Measurements from ENCODE around the gene MAP3K8. TPM values are rescaled to one million over a fixed set of nuclear protein-coding genes. Genes with fewer than 3 reads are reported as not detected.
"Not testable (repeated sequence)": the region's sequence is repeated elsewhere in the genome, so short reads cannot be mapped to it uniquely, and the experiment has no call there.

Gene MAP3K8
- total RNA-seq, 2 experiments from 2014 or later: 36.5 to 40.6 TPM

DNA sequence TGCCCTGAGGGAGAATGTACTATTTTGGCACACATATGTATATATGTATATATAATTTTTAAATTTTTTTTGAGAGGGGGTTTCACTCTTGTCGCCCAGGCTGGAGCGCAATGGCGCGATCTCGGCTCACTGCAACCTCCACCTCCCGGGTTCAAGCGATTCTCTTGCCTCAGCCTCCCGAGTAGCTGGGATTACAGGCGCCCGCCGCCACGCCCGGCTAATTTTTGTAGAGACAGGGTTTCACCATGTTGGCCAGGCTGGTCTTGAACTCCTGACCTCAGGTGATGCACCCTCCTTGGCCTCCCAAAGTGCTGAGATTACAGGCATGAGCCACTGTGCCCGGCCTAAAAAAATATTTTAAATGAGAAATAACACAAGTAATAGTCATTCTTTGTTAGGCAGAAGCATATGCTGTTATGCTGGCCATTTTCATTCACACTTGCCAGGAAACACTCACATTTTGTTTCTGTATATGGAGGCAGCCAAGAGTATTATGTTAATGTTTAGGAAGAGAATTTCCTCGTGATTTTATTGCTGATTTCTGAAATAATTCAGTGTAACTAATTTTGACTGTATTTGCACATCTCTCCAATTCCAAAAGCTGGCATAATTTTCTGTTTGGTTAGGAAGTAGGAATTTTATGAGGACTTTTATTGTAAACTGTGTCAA, 1.6 kb downstream of the MAP3K8 start:
- intact Hi-C loops (cut with micrococcal nuclease): loop anchor here (1.0 kb wide), 1 partner anchor 7 kb away; no protein-coding TSS in a partner anchor
- CTCF ChIA-PET: interaction anchor here (0.7 to 3.7 kb wide), 4 partner anchors 12 to 16 kb away, joined by 3 to 18 read pairs (median 4); no protein-coding TSS in a partner anchor
- POLR2A ChIA-PET: interaction anchor here (0.7 to 3.3 kb wide), 5 partner anchors 16 to 94 kb away, joined by 3 to 20 read pairs (median 16); no protein-coding TSS in a partner anchor
- Mint-ChIP-seq H3K4me1 (ENCODE audit: low read depth) (peaks cover 60% of the 10 kb centered on the region), H3K4me3 (peak overlapping the region; percentile 92), H3K27ac (peak overlapping the region; percentile 95), H3K36me3 (peaks cover 49% of the 10 kb centered on the region)
- peak; percentile 35 for DNase-seq
- H3K27me3 Mint-ChIP-seq, H3K9me3 Mint-ChIP-seq: not testable (repeated sequence)

DNA sequence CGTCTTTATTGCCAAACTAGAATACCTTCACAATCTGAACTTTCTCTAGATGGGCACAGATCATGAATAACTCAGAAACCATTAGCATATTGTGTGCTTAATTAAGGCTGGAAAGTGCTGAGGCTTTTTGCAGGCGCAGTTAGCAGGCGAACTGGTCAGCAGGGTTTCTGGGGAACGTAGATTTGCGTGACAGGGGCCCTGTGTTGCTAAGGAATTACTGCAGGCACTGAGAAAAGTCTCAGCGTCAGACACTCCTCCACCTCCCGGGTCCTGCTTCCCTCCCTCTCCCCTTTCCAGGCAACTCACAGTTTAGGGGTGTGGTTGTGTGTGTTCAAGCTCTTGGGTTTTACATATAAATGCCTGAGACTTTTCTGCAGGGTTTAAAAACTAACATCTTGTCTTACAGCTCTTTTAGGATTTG, 2.2 kb downstream of the MAP3K8 start:
- ChIA-PET POLR2A (interaction anchor here (0.7 to 3.3 kb wide), 5 partner anchors 16 to 93 kb away, joined by 3 to 20 read pairs (median 3); no protein-coding TSS in a partner anchor), CTCF (interaction anchor here (0.7 to 2.8 kb wide), 5 partner anchors 15 to 155 kb away, joined by 3 to 15 read pairs (median 4); partner anchors contain the start of gene MTPAP)
- Mint-ChIP-seq H3K27ac (peak overlapping the region; percentile 95), H3K36me3 (peaks cover 52% of the 10 kb centered on the region), H3K4me1 (ENCODE audit: low read depth) (peaks cover 61% of the 10 kb centered on the region), H3K9me3 (no peaks in the 10 kb centered on the region), H3K27me3 (no peaks in the 10 kb centered on the region), H3K4me3 (peak overlapping the region; percentile 92)
- peak; percentile 42 for DNase-seq
- intact Hi-C loops (cut with micrococcal nuclease): loop anchor here (1.0 kb wide), 1 partner anchor 8 kb away; no protein-coding TSS in a partner anchor

DNA sequence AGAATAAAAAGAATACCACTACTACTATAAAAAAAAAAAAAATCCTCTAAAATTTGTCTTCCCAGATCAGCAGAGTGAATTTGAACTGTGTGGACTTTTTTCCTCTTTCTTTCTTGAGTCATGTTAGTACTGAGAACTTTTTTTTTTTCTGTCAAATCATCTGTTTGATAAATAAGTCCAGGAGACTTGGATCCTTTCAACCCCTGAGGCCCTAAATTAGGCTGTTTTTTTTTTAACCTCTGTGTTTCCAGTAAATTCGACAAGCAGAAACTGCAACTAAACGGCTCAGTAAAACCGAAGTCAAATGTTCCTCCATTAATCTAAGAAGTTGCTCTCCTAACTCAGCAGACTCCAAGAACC, 2.7 kb downstream of the MAP3K8 start:
- H3K9me3 Mint-ChIP-seq: no peaks in the 10 kb centered on the region
- H3K4me3 Mint-ChIP-seq: peak overlapping the region; percentile 92
- H3K36me3 Mint-ChIP-seq: peaks cover 53% of the 10 kb centered on the region
- peaks cover 58% of the 10 kb centered on the region for H3K4me1 Mint-ChIP-seq (ENCODE audit: low read depth)
- H3K27ac Mint-ChIP-seq: peak overlapping the region; percentile 95
- intact Hi-C loops (cut with micrococcal nuclease): loop anchor here (1.0 kb wide), 6 partner anchors 8 to 246 kb away; no protein-coding TSS in a partner anchor
- POLR2A ChIA-PET: interaction anchor here (0.8 to 3.3 kb wide), 8 partner anchors 11 to 104 kb away, joined by 3 to 21 read pairs (median 4); no protein-coding TSS in a partner anchor
- CTCF ChIA-PET: interaction anchor here (0.7 to 2.8 kb wide), 9 partner anchors 10 to 155 kb away, joined by 3 to 15 read pairs (median 4); partner anchors contain the start of gene MTPAP
- H3K27me3 Mint-ChIP-seq: no peaks in the 10 kb centered on the region
- no peak for DNase-seq

DNA sequence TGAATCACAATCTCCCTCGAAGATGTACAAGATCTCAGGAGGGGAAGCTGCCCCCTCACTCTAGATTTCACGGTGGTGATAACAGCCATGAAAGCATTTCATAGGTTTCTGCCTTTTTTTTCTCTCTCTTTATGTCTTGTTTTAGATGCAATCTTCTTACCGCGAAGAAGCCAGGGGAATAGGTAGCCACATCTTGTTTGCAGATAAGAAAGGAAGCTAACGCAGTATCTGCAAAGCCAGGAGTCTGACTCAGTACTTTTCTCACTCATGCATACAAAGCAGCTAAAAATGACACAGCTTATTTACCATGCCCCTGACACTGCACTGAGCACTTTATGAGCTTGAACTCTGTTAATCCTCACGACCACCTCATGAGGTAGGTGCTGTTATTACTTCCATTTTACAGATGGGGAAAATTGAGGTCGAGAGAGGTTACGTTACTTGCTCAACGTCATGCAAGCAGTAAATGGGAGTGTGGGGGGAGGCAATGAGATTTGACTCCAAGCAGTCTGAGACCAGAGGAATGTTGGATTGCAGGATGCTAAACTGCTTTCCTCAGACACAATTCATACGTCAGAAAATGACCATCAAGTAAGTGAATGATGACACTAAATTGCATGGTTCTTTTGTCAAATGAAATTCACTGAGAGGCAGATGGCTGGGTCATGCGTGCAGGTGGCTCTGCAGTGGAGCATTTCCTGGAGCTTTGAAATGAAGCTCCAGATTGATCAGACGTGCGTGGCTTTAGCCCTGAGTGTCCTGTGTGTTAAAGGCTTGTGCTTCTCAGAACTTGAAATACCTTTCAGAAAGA, 3.3 kb downstream of the MAP3K8 start:
- ChIA-PET CTCF (interaction anchor here (0.8 to 2.8 kb wide), 11 partner anchors 10 to 202 kb away, joined by 3 to 15 read pairs (median 4); partner anchors contain the start of gene MTPAP), POLR2A (interaction anchor here (0.7 to 3.3 kb wide), 12 partner anchors 10 to 264 kb away, joined by 3 to 21 read pairs (median 4); no protein-coding TSS in a partner anchor)
- peaks cover 59% of the 10 kb centered on the region for H3K36me3 Mint-ChIP-seq
- peak; percentile 71 for DNase-seq
- H3K27me3 Mint-ChIP-seq: no peaks in the 10 kb centered on the region
- H3K9me3 Mint-ChIP-seq: no peaks in the 10 kb centered on the region
- intact Hi-C loops (cut with micrococcal nuclease): loop anchor here (1.0 kb wide), 5 partner anchors 10 to 245 kb away; no protein-coding TSS in a partner anchor
- H3K4me3 Mint-ChIP-seq: peak overlapping the region; percentile 92
- peaks cover 64% of the 10 kb centered on the region for H3K4me1 Mint-ChIP-seq (ENCODE audit: low read depth)
- H3K27ac Mint-ChIP-seq: peak overlapping the region; percentile 95

GRCh38 chr10:30438021-30438850, 4.3 kb downstream of the MAP3K8 start:
- peaks cover 57% of the 10 kb centered on the region for H3K4me1 Mint-ChIP-seq (ENCODE audit: low read depth)
- peaks cover 67% of the 10 kb centered on the region for H3K36me3 Mint-ChIP-seq
- H3K9me3 Mint-ChIP-seq: no peaks in the 10 kb centered on the region
- peak overlapping the region; percentile 92 for H3K4me3 Mint-ChIP-seq
- H3K27me3 Mint-ChIP-seq: no peaks in the 10 kb centered on the region
- POLR2A ChIA-PET: interaction anchor here (1.0 to 3.3 kb wide), 8 partner anchors 9 to 263 kb away, joined by 3 to 21 read pairs (median 6); no protein-coding TSS in a partner anchor
- CTCF ChIA-PET: interaction anchor here (0.7 to 2.8 kb wide), 10 partner anchors 9 to 201 kb away, joined by 3 to 15 read pairs (median 6); partner anchors contain the start of gene MTPAP
- DNase-seq: no peak
- peak overlapping the region; percentile 95 for H3K27ac Mint-ChIP-seq
- intact Hi-C loops (cut with micrococcal nuclease): no loop called here

- intact Hi-C loops (cut with micrococcal nuclease): no loop called here
- CTCF ChIA-PET: interaction anchor here (0.6 to 0.9 kb wide), 3 partner anchors 21 to 231 kb away, joined by 3 to 4 read pairs (median 3); no protein-coding TSS in a partner anchor
- H3K27ac Mint-ChIP-seq: no peak overlapping the region
- H3K9me3 Mint-ChIP-seq: no peaks in the 10 kb centered on the region
- H3K4me1 Mint-ChIP-seq (ENCODE audit: low read depth): peaks cover 56% of the 10 kb centered on the region
- H3K27me3 Mint-ChIP-seq: no peaks in the 10 kb centered on the region
- no peak for DNase-seq
- POLR2A ChIA-PET: no interaction called here
- peaks cover 68% of the 10 kb centered on the region for H3K36me3 Mint-ChIP-seq
- no peak overlapping the region for H3K4me3 Mint-ChIP-seq
These were observed 5.9 kb downstream of the MAP3K8 start for GRCh38 chr10:30439931-30440330.

- POLR2A ChIA-PET: interaction anchor here (0.7 kb wide), 1 partner anchor 8 kb away, joined by 3 read pairs; the partner anchor contains the start of gene MAP3K8
- Mint-ChIP-seq H3K9me3 (no peaks in the 10 kb centered on the region), H3K4me3 (no peak overlapping the region), H3K27ac (no peak overlapping the region), H3K27me3 (no peaks in the 10 kb centered on the region), H3K36me3 (peaks cover 57% of the 10 kb centered on the region), H3K4me1 (ENCODE audit: low read depth) (peaks cover 48% of the 10 kb centered on the region)
- no peak for DNase-seq
- intact Hi-C loops (cut with micrococcal nuclease): no loop called here
- CTCF ChIA-PET: no interaction called here
These were observed 8.1 kb downstream of the MAP3K8 start for GRCh38 chr10:30442019-30442606.

DNA sequence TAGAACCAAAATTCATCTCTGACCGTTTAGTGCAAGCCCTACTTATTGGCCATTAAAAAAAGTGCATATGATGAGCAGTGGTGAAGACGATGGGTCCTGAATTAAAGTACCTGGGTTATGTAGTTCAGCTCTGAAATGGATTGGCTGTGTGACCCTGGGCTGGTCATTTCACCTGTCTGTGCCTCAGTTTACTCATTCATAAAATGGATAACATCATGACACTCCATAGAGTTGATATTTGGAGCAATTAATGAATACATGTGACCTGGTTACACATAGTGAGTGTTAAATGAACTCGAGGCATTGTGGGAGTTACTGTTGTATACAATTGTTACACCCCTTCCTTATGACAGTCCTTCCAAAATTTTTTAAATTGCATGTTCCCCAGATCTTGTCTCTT, 9.1 kb downstream of the MAP3K8 start:
- Mint-ChIP-seq H3K27ac (no peak overlapping the region), H3K27me3 (no peaks in the 10 kb centered on the region), H3K36me3 (peaks cover 56% of the 10 kb centered on the region), H3K4me1 (ENCODE audit: low read depth) (peaks cover 44% of the 10 kb centered on the region), H3K9me3 (no peaks in the 10 kb centered on the region), H3K4me3 (no peak overlapping the region)
- DNase-seq: no peak
- CTCF ChIA-PET: no interaction called here
- intact Hi-C loops (cut with micrococcal nuclease): no loop called here
- POLR2A ChIA-PET: interaction anchor here (0.7 kb wide), 1 partner anchor 9 kb away, joined by 3 read pairs; the partner anchor contains the start of gene MAP3K8

- intact Hi-C loops (cut with micrococcal nuclease): loop anchor here (5.0 kb wide), 1 partner anchor 33 kb away; no protein-coding TSS in a partner anchor
- H3K36me3 Mint-ChIP-seq: peaks cover 56% of the 10 kb centered on the region
- ChIA-PET CTCF (interaction anchor here (0.8 kb wide), 1 partner anchor 54 kb away, joined by 3 read pairs; no protein-coding TSS in a partner anchor), POLR2A (interaction anchor here (0.8 kb wide), 1 partner anchor 64 kb away, joined by 3 read pairs; no protein-coding TSS in a partner anchor)
- no peaks in the 10 kb centered on the region for H3K9me3 Mint-ChIP-seq
- H3K27me3 Mint-ChIP-seq: no peaks in the 10 kb centered on the region
- H3K27ac Mint-ChIP-seq: no peak overlapping the region
- DNase-seq: no peak
- peaks cover 25% of the 10 kb centered on the region for H3K4me1 Mint-ChIP-seq (ENCODE audit: low read depth)
- H3K4me3 Mint-ChIP-seq: no peak overlapping the region
These were observed 11.7 kb downstream of the MAP3K8 start for GRCh38 chr10:30445711-30446110.

DNA sequence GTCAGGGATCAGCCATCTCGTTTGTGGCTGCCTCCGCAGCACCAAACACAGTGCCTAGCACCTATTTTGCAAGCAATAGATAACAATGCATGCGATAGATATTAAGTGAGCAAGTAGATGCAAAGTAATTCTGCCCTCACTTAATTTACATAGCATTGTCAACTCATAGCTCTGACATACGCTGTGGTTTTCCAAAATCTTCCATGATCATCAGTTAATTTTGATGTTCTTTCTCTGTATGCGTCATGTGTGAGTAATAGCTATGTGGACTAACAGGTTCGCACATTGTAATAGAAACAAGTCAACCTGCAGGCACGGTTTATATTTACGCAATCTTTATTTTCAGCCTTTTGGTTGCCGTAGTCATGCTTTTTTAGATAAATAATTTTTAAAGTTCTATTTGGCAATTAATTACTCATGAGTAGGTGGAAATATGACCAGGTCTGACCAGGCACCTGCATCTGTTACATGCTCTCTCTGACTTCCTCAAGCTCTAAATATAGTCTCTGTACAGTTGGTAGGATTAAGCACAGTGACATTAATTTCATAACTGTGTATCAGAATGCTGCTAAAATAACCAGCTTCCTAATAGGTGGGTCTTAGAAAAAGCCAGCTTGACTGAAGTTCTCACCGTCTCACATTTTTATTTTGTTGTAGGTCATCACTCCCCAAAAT, 13.3 kb downstream of the MAP3K8 start:
- Mint-ChIP-seq H3K27me3 (no peaks in the 10 kb centered on the region), H3K4me1 (ENCODE audit: low read depth) (peaks cover 16% of the 10 kb centered on the region), H3K9me3 (no peaks in the 10 kb centered on the region), H3K4me3 (no peak overlapping the region), H3K36me3 (peaks cover 46% of the 10 kb centered on the region), H3K27ac (no peak overlapping the region)
- DNase-seq: peak; percentile 27
- intact Hi-C loops (cut with micrococcal nuclease): loop anchor here (1.0 to 5.0 kb wide), 2 partner anchors 10 to 35 kb away; no protein-coding TSS in a partner anchor
- POLR2A ChIA-PET: interaction anchor here (0.9 to 1.8 kb wide), 3 partner anchors 9 to 82 kb away, joined by 3 to 21 read pairs (median 4); no protein-coding TSS in a partner anchor
- CTCF ChIA-PET: interaction anchor here (0.6 to 1.6 kb wide), 6 partner anchors 9 to 1133 kb away, joined by 3 to 9 read pairs (median 3); no protein-coding TSS in a partner anchor

Data from activated CD4-positive, alpha-beta memory T cell treated with anti-CD3 and anti-CD28 coated beads for 36 hours (primary cell).